ENCODE results near the gene PCDHGA11. TPM values are rescaled to one million over a fixed set of nuclear protein-coding genes. Genes with fewer than 3 reads are reported as not detected.
"Not testable (repeated sequence)": the region's sequence is repeated elsewhere in the genome, so short reads cannot be mapped to it uniquely, and the experiment has no call there.

The PCDHGA11 gene
- total RNA-seq = 10 to 100 TPM in 1 of 4 donors, 1 to 10 TPM in 3; 3.1 to 12.1 (median 5.3) TPM

GRCh38 chr5:141420855-141421488, at the start of gene PCDHGA11:
PCDHGA11 (plus strand) TSS chr5:141421051; CDS start chr5:141421228, 177 bp downstream.
- TF ChIP-seq, protein P1, sequence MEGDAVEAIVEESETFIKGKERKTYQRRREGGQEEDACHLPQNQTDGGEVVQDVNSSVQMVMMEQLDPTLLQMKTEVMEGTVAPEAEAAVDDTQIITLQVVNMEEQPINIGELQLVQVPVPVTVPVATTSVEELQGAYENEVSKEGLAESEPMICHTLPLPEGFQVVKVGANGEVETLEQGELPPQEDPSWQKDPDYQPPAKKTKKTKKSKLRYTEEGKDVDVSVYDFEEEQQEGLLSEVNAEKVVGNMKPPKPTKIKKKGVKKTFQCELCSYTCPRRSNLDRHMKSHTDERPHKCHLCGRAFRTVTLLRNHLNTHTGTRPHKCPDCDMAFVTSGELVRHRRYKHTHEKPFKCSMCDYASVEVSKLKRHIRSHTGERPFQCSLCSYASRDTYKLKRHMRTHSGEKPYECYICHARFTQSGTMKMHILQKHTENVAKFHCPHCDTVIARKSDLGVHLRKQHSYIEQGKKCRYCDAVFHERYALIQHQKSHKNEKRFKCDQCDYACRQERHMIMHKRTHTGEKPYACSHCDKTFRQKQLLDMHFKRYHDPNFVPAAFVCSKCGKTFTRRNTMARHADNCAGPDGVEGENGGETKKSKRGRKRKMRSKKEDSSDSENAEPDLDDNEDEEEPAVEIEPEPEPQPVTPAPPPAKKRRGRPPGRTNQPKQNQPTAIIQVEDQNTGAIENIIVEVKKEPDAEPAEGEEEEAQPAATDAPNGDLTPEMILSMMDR (IDR thresholded peaks at IDR 0.05) = no peak
- DNase-seq (ENCODE audit: low spot score) = no peak
- no peak for ATAC-seq (ENCODE audit: low FRiP score)

- TF ChIP-seq, protein P1 (IDR thresholded peaks at IDR 0.05) = no peak
- ATAC-seq (ENCODE audit: low FRiP score) (no peak), DNase-seq (ENCODE audit: low spot score) (no peak)
These were observed 49.0 kb upstream of the PCDHGA11 start for GRCh38 chr5:141371572-141372475.

DNA sequence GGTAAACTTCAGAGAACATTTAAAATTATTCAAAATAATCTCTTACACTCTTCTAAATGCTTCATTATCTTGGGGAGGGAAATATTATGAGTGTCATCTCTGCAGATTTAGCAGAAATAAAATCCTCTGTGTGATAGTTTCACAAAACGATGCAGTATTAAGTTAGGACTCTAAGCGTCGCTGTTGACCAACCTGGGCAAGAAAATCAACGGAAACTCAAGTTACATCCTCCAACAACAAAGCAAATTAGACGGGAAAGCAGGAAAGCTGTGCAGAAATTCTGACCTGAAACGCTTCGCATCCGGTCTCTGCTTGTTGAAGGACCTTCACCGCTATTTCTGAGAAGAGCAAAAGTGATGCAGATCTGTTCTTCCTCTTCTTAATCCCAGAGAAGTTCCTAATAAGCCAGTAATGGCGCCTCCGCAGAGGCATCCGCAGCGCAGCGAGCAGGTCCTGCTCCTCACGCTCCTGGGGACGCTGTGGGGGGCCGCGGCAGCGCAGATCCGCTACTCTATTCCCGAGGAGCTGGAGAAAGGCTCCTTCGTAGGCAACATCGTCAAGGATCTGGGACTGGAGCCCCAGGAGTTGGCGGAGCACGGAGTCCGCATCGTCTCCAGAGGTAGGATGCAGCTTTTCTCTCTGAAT, 47.1 kb upstream of the PCDHGA11 start, which contains the start of gene PCDHGA6:
TSS of gene PCDHGA6 (plus strand) at position 219 of the 645 bp plus-strand sequence. CDS start at position 412, 193 bp downstream.
- no peak for ATAC-seq (ENCODE audit: low FRiP score)
- DNase-seq (ENCODE audit: low spot score) = no peak
- TF ChIP-seq, protein P1 (IDR thresholded peaks at IDR 0.05) = no peak

DNA sequence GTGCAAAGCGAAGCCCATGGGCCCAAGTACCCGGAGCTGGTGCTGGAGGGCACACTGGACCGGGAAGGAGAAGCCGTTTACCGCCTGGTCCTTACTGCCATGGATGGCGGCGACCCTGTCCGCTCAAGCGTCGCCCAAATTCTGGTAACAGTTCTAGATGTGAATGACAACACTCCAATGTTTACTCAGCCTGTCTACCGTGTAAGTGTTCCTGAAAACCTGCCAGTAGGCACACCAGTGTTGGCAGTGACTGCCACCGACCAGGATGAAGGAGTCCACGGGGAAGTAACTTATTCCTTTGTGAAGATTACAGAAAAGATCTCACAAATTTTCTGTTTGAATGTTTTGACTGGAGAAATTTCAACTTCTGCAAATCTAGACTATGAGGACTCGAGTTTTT, 46.2 kb upstream of the PCDHGA11 start:
- TF ChIP-seq, protein P1 (IDR thresholded peaks at IDR 0.05) = no peak
- no peak for ATAC-seq (ENCODE audit: low FRiP score)
- no peak for DNase-seq (ENCODE audit: low spot score)

- not testable (repeated sequence) for DNase-seq (ENCODE audit: low spot score)
These were observed 45.3 kb upstream of the PCDHGA11 start for GRCh38 chr5:141375444-141376155.

GRCh38 chr5:141382469-141383294, 38.2 kb upstream of the PCDHGA11 start, which contains the start of gene PCDHGA7:
PCDHGA7 (plus strand) TSS chr5:141382742; CDS start chr5:141382900, 158 bp downstream.
- TF ChIP-seq, protein P1 (IDR thresholded peaks at IDR 0.05) = no peak
- no peak for ATAC-seq (ENCODE audit: low FRiP score)
- no peak for DNase-seq (ENCODE audit: low spot score)

More at GRCh38 chr5:141375444-141376155, 45.3 kb upstream of the PCDHGA11 start:
- not testable (repeated sequence) for ATAC-seq (ENCODE audit: low FRiP score)

Measured in omental fat pad (tissue), 4 donors.